Stomach (tissue), 19 donors: ENCODE data around the gene COL5A3. TPM values are rescaled to one million over a fixed set of nuclear protein-coding genes. Genes with fewer than 3 reads are reported as not detected.

Experiments
- DNase-seq, 2 donors: peaks; one replicate each; pipeline versions ENCODE4 v3.0.0 to v3.0.0-alpha.2; 2013 to 2019
- H3K27ac ChIP-seq, 5 donors: fragments of 200-600 bp in 4 of 5; sonication (generic) in 4 of 5; one replicate each; pipeline ENCODE4 v1.5.1; 2013 to 2019; ENCODE audit warnings: mild to moderate bottlenecking in 1 of 5, moderate library complexity in 1 of 5
- H3K27me3 ChIP-seq, 3 donors: fragments of 200-600 bp; sonication (generic); one replicate each; pipeline ENCODE4 v1.5.1; 2017 to 2019; ENCODE audit warnings: mixed run types in 1 of 3
- H3K36me3 ChIP-seq, 4 donors: fragments of 200-600 bp; sonication (generic); 1 replicate in 3 of 4; 2 replicates in 1 of 4; pipeline ENCODE4 v1.5.1; 2016 to 2019
- H3K4me1 ChIP-seq, 4 donors: fragments of 200-600 bp; sonication (generic); one replicate each; pipeline ENCODE4 v1.5.1; 2016 to 2019
- H3K4me3 ChIP-seq, 4 donors: fragments of 200-600 bp; sonication (generic) in 3 of 4; one replicate each; pipeline ENCODE4 v1.5.1; 2016 to 2019; ENCODE audit warnings: mild to moderate bottlenecking in 1 of 4
- H3K9me3 ChIP-seq, 4 donors: fragments of 200-600 bp; sonication (generic); one replicate each; pipeline ENCODE4 v1.5.1; 2016 to 2019
- CTCF ChIP-seq, 7 experiments: fragments of 450-650 bp in 4 of 7; fragments of 200-600 bp in 3 of 7; sonication (generic) in 3 of 7; IDR thresholded peaks; one replicate each; pipeline ENCODE4 v1.5.1; 2016 to 2019; ENCODE audit warnings: antibody characterized with exemption in 7 of 7, control low read depth in 2 of 7, mild to moderate bottlenecking in 1 of 7
- EP300 ChIP-seq: sonication (generic); formaldehyde crosslinking; IDR thresholded peaks from one replicate; pipeline ENCODE4 v1.6.1; 2017; ENCODE audit warnings: antibody characterized with exemption
- POLR2A ChIP-seq, 4 donors: fragments of 450-650 bp; IDR thresholded peaks; one replicate each; pipeline ENCODE4 v1.6.1; 2016; ENCODE audit warnings: antibody characterized with exemption in 4 of 4, control low read depth in 2 of 4, mild to moderate bottlenecking in 1 of 4, moderate library complexity in 1 of 4
- POLR2AphosphoS5 ChIP-seq, 3 donors: sonication (generic); formaldehyde crosslinking; IDR thresholded peaks; one replicate each; pipeline ENCODE4 v1.6.1; 2016; ENCODE audit warnings: antibody characterized with exemption in 3 of 3
- WGBS, 5 donors: extraction: QIAGEN DNeasy Blood & Tissue Kit in 3 of 5; methylation state at CpG; one replicate each; pipeline versions ENCODE4 v1.1.5 to v1.1.7; 2013 to 2018; 5-methylcytosine and 5-hydroxymethylcytosine counted together
- intact Hi-C: fragments of 100-400 bp; cut with DNase I; formaldehyde crosslinking; loops from one replicate; pipeline ENCODE4 v1.15.1; 2023; ENCODE audit warnings: low total_unique reads
- long read RNA-seq, 10 donors: transcript quantifications; one replicate each; lab custom pipeline, GENCODE V29; 2026
- polyA plus RNA-seq, 3 donors: library from polyadenylated mRNA; stranded (reverse); fragments of 200-250 nt; gene quantifications; one replicate each; pipeline ENCODE4 v1.2.3, GENCODE V29; 2013
- total RNA-seq, 5 donors: library from RNA; depleted of rRNA; stranded (reverse); fragments of >200 nt; gene quantifications; one replicate each; pipeline versions ENCODE4 v1.1.0 to v1.2.3, GENCODE V29; 2014 to 2016
- donor health status: healthy with polysubstance abuse.
- donor health status: Bipolar disorder and iron deficiency.
- donor health status: healthy.

The COL5A3 gene
- total RNA-seq (10 to 100 TPM in 2 of 5 donors, 1 to 10 TPM in 2, under 1 TPM in 1; 0.58 to 25.5 (median 8.7) TPM), polyA plus RNA-seq (1 to 10 TPM; 2.0 to 5.2 (median 4.0) TPM)
- long read RNA-seq, donor 1, result 0 reads
- long read RNA-seq, donor 2, result 0 reads
- long read RNA-seq, donor 3, full-length matches to known transcripts, result 1 of 1 reads
- long read RNA-seq, donor 3, partial matches to known transcripts, result 0 of 1 reads
- long read RNA-seq, donor 3, other reads (novel, unspliced or antisense), result 0 of 1 reads
- long read RNA-seq, donor 4, result 0 reads
- long read RNA-seq, donor 5, result 0 reads
- long read RNA-seq, donor 6, result 0 reads
- long read RNA-seq, donor 7, result 0 reads
- long read RNA-seq, donor 8, result 0 reads
- long read RNA-seq, donor 9, result 0 reads
- long read RNA-seq, donor 10, result 0 reads

DNA sequence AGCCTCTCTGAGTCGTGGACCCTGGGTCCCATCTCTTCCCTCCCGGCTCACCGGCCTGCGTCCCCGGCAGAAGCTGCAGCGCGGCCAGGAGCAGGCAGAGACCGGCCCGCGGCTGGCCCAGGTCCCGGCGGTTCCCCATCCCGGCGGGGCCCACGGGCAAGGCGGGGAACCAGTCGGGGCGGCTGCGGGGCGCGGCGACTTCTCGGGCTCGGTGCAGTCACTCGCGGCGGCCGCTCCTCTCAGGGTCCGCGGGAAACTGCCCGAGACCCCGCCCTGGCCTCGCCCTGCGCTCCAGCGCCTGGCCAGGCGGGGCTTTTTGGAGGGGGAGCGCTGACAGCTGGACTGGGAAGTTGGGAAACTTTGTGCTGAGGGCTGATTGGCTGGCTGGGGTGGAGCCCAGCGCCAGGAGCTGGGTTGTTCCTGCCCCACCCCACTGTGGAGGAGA lies at the start of gene COL5A3:
Gene COL5A3, minus strand, starts transcription at position 258 of the 445 bp plus-strand sequence. Its CDS starts 119 bp downstream, at position 139.
- WGBS, 5 donors, result 0 to 2% (median 1%) methylated on average over 16 to 38 of the region's 38 CpGs
- H3K27ac ChIP-seq, result peak within 1 kb of the TSS; percentile 23 to 80 (median 68)

GRCh38 chr19:10052602-10053360 lies 42.5 kb upstream of the COL5A3 start:
- Histone ChIP-seq H3K4me1 (no peaks in the 10 kb centered on the region), H3K27me3 (peaks cover 0 to 28% (median 0%) of the 10 kb centered on the region in 3 donors), H3K4me3 (no peak overlapping the region), H3K27ac (no peak overlapping the region), H3K36me3 (no peaks in the 10 kb centered on the region), H3K9me3 (no peaks in the 10 kb centered on the region)
- intact Hi-C loops, result no loop called here
- no peak for TF ChIP-seq EP300
- no peak for TF ChIP-seq POLR2A (IDR thresholded peaks at IDR 0.05)
- TF ChIP-seq CTCF (IDR thresholded peaks at IDR 0.05), result no peak
- 70 to 79% (median 74%) methylated on average over 15 to 21 of the region's 21 CpGs for WGBS, 5 donors
- DNase-seq, result no peak

More for the DNA sequence above, at the start of gene COL5A3:
- H3K27me3 ChIP-seq, result peaks cover 14 to 99% (median 64%) of the 10 kb centered on the region in 3 donors
- intact Hi-C loops, result no loop called here
- no peaks in the 10 kb centered on the region for H3K36me3 ChIP-seq
- H3K4me1 ChIP-seq, result peaks cover 22 to 37% (median 33%) of the 10 kb centered on the region in 4 donors
- peak; percentile 27 to 75 for DNase-seq
- TF ChIP-seq POLR2AphosphoS5 (IDR thresholded peaks at IDR 0.05) (peak in 1 of 3 donors; percentile 17), POLR2A (IDR thresholded peaks at IDR 0.05) (no peak)
- H3K9me3 ChIP-seq, result no peaks in the 10 kb centered on the region
- H3K4me3 ChIP-seq, result peak within 1 kb of the TSS; percentile 41 to 58 (median 51)

DNA sequence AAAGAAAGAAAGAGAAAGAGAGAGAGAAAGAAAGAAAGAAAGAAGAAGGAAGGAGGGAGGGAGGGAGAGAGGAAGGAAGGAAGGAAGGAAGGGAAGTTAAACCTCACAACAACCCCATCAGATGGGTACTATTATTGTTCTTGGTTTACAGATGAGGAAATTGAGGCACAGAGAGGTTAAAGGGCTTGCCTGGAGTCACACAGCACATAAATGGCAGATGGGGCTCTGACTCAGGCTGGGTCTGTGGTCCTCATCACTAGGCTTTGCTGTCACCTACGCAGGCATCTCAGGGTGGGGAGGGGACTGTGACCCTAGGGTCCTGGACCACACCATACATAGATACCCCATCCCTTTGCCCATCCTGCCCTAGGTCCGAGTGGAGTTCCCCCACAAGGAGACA lies 39.3 kb upstream of the COL5A3 start:
- TF ChIP-seq POLR2A (IDR thresholded peaks at IDR 0.05), result no peak
- no peak for TF ChIP-seq CTCF (IDR thresholded peaks at IDR 0.05)
- TF ChIP-seq EP300, result no peak
- TF ChIP-seq POLR2AphosphoS5 (IDR thresholded peaks at IDR 0.05), result no peak
- Histone ChIP-seq H3K27ac (no peak overlapping the region), H3K4me3 (no peak overlapping the region), H3K9me3 (peaks cover 0 to 18% (median 14%) of the 10 kb centered on the region in 4 donors), H3K36me3 (no peaks in the 10 kb centered on the region), H3K4me1 (no peaks in the 10 kb centered on the region), H3K27me3 (peaks cover 0 to 48% (median 6%) of the 10 kb centered on the region in 3 donors)
- 25 to 73% (median 47%) methylated on average over 1 to 2 of the region's 2 CpGs for WGBS, 5 donors
- intact Hi-C loops, result no loop called here
- DNase-seq, result no peak

GRCh38 chr19:10045371-10045770 lies 35.1 kb upstream of the COL5A3 start:
- 29 to 53% (median 46%) methylated on average over 1 of the region's 1 CpG for WGBS, 5 donors
- H3K36me3 ChIP-seq, result no peaks in the 10 kb centered on the region
- no peaks in the 10 kb centered on the region for H3K4me1 ChIP-seq
- DNase-seq, result no peak
- H3K9me3 ChIP-seq, result peaks cover 7 to 58% (median 47%) of the 10 kb centered on the region in 4 donors
- no peak overlapping the region for H3K27ac ChIP-seq
- TF ChIP-seq CTCF (IDR thresholded peaks at IDR 0.05), result no peak
- TF ChIP-seq EP300, result no peak
- TF ChIP-seq POLR2AphosphoS5 (IDR thresholded peaks at IDR 0.05), result no peak
- TF ChIP-seq POLR2A (IDR thresholded peaks at IDR 0.05), result no peak
- no peak overlapping the region for H3K4me3 ChIP-seq
- peaks cover 0 to 44% (median 6%) of the 10 kb centered on the region in 3 donors for H3K27me3 ChIP-seq
- intact Hi-C loops, result no loop called here
